ENCODE measurements around the gene LRRC7. TPM values are rescaled to one million over a fixed set of nuclear protein-coding genes. Genes with fewer than 3 reads are reported as not detected.
"Not testable (repeated sequence)": the region's sequence is repeated elsewhere in the genome, so short reads cannot be mapped to it uniquely, and the experiment has no call there.

Gene LRRC7
- polyA plus RNA-seq, 10 donors = 9.3 to 32.3 (median 16.7) TPM

DNA sequence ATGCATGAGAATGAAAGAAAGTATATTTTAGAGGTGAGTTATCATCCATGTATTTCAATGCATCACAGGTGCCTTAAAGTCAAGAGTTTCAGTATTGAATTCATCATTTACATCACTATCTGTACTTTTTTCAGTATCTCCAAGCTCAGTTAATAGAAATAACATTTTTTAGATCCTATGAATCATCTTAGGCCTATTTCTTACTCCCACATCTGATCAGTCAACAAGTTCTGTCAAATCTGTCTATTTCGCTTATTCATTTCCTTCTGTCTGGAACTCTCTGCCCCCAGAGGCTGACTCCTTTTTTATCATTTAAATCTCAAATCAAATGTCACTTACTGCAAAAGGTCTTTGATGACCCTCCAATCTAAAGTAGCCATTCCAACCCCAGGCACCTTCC is 295.2 kb downstream of the LRRC7 start:
- DNase-seq = no peak

DNA sequence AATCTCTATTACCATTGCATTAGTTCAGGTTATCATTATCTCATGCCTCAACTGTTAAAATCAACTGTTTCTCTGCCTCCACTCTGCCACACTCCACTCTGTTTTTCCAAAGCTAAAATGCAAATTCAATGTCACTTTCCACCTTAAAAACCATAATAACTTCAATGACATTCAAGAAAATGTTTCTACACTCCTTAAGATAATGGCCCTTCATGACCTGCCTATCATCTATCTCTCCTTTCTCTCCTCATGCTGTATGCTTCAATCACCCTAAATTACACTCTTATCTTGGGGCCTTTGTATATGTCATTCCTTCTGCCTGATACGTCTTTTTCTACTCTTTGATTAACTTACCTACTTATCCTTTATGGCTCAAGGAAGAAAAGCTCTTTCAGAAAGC is 296.0 kb downstream of the LRRC7 start:
- DNase-seq = no peak

- DNase-seq = no peak
These were observed 303.7 kb downstream of the LRRC7 start for GRCh38 chr1:69871412-69871811.

- no peak for DNase-seq
These were observed 310.6 kb downstream of the LRRC7 start for GRCh38 chr1:69878338-69878737.

- not testable (repeated sequence) for DNase-seq
These were observed 320.3 kb downstream of the LRRC7 start for GRCh38 chr1:69888016-69888415.

GRCh38 chr1:69888657-69889056 is 320.9 kb downstream of the LRRC7 start:
- DNase-seq = no peak

- DNase-seq = no peak
These were observed 330.8 kb downstream of the LRRC7 start for GRCh38 chr1:69898403-69898947.

- peak in 2 of 3 donors; percentile 23 to 52 for DNase-seq
These were observed 343.6 kb downstream of the LRRC7 start for GRCh38 chr1:69911301-69911801.

- DNase-seq = peak; percentile 93 to 96 (median 93)
These were observed 346.3 kb downstream of the LRRC7 start for GRCh38 chr1:69913977-69914376.

GRCh38 chr1:69914976-69915765 is 347.4 kb downstream of the LRRC7 start:
- peak; percentile 70 to 90 (median 77) for DNase-seq

DNA sequence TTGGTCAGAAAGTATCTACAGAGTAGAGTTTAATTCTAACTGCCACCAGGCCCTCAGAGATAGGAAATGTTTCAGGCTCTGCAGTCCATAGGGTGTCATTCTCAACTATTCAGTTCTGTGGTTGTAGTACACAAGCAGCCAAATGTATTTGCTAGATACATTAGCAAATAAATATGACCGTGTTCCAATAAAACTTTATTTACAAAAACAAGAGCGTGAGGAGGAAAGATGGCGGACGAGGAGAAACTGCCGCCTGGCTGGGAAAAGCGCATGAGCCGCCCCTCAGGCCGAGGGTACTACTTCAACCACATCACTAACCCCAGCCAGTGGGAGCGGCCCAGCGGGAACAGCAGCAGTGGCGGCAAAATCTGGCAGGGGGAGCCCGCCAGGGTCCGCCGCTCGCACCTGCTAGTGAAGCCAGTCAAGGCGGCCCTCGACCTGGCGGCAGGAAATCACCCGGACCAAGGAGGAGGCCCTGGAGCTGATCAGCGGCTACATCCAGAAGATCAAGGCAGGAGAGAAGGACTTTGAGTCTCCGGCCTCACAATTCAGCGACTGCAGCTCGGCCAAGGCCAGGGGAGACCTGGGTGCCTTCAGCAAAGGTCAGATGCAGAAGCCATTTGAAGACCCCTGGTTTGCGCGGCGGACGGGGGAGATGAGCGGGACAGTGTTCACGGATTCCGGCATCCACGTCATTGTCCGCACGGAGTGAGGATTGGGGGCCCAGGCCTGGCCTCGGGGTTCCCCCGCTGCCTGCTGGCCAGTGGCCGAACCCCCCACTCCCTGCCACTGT is 351.6 kb downstream of the LRRC7 start:
- DNase-seq = no peak

GRCh38 chr1:69919922-69920273 is 352.2 kb downstream of the LRRC7 start:
- DNase-seq = no peak

DNA sequence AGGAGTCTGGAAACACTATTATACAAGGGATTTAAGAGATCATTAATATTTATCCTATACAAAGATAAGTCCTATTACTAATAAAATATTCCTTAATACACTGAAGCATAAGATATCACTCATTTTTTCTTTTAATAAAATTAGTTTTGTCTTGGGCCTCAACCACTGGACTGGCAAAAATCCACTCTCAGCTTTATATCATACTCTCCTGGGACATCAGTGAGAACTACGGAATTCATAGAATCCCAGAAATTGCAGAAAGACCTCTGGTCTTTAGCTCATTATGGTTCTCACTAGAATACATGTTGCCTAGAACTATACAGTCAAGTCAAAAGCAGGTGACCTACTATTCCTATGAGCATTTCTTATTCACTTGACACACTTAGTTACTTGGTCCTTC is 352.7 kb downstream of the LRRC7 start:
- DNase-seq = no peak

DNA sequence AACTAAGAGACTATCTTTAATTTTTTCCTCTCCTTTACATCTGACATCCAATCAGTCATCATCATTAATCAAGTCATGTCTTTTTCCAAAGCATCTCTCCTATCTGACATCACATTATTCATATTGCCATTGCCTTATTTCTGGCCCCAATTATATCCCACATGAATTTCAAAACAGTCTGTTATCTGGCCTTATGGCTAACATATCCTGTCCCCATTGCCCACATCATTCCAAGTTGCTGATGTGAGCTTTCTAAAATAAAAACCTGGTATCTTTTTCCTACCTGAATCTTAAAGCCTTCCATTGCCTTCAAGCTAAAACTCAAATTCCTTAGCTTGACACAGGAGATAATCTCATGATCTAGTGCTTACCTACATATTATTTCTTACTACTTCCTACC is 353.8 kb downstream of the LRRC7 start:
- DNase-seq = no peak

DNA sequence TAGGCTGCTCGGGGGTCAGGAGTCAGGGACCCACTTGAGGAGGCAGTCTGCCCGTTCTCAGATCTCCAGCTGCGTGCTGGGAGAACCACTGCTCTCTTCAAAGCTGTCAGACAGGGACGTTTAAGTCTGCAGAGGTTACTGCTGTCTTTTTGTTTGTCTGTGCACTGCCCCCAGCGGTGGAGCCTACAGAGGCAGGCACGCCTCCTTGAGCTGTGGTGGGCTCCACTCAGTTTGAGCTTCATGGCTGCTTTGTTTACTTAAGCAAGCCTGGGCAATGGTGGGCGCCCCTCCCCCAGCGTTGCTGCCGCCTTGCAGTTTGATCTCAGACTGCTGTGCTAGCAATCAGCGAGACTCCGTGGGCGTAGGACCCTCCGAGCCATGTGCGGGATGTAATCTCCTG is 360.5 kb downstream of the LRRC7 start:
- DNase-seq = not testable (repeated sequence)

DNA sequence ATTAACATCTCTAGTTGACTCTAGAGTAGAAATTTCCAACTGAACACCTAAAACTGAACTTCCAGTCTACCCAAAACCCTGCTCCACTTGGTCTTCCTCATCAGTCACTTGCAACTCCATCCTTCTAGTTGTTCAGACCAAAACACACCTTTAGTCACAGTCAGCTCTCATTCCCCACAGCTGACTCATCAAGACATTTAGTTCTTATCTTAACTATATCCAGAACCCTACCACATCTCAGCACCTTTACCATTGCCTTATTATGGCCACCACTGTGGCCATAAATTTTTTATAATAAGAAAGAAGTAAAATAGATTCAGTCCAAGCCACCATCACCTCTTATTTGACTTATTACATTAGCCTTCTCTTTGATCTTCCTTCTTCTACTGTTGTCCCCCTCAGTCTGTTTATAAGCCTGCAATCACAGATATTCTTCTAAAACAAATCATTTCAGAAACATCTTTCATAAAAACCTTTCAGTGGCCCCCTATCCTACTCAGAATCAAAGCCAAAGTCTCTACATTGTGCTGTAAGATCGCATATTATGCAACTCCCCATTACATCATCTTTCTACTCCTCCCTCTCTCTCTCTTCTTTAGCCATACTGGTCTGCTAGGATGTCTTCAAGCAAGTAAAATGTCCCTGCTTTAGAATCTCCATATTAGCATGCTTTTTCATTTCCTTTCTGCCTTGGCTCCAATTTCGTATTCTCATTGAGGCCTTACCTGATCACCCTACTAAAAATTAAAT is 361.8 kb downstream of the LRRC7 start:
- no peak for DNase-seq

- no peak for DNase-seq
These were observed 362.7 kb downstream of the LRRC7 start for GRCh38 chr1:69930396-69930795.

GRCh38 chr1:69932760-69933159 is 365.0 kb downstream of the LRRC7 start:
- no peak for DNase-seq

DNA sequence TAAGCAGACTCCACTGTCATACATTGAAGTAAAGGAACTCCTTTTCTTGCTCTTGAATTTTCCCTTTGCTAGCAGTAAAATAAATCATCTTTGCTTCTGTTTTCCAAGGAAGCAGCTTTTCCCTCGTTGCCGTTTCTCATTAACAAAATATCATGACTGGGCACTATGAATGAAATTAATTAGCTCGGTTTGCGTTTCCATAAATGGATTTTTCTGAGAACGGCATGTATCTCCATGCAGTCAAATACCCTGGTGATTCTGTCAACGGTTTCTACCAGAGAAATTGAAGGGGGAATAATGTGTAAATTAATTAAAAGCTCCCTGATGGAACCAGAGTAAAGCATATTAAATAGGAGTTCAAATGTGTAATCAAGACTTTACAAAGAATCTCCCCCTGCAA is 372.5 kb downstream of the LRRC7 start:
- no peak for DNase-seq

DNA sequence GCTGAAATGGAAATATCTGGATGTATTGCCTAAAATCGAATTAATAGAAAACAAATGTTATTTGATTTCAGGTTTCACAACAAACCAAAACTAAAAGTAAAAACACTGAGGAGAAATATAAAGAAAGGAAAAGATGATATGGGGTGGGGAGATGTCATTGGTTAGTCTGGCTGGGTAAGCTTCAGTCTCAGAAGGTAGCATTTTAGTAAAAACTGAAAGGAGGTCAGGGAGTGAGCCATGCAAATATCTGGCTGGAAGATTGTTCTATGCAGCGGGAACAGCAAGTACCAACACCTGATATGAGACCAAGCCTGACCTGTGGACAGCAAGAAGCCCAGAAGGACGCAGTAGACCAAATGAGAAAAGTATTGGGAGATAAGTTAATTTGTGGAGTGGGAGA is 373.1 kb downstream of the LRRC7 start:
- DNase-seq = no peak

DNA sequence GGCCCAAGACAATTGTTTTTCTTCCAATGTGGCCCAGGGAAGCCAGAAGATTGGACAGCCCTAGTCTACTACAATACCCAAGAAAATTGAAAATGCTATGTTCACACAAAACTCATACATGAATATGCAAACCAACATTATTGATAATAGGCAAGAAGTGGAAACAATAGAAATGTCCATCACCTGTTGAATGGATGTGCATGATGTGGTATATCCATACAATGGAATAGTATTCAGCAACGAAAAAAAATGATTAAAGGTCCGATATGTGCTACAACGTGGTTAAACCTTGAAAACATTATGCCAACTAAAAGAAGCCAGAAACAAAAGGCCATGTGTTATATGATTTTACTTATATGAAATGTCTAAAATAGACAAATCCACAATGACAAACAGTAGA is 375.3 kb downstream of the LRRC7 start:
- no peak for DNase-seq

DNA sequence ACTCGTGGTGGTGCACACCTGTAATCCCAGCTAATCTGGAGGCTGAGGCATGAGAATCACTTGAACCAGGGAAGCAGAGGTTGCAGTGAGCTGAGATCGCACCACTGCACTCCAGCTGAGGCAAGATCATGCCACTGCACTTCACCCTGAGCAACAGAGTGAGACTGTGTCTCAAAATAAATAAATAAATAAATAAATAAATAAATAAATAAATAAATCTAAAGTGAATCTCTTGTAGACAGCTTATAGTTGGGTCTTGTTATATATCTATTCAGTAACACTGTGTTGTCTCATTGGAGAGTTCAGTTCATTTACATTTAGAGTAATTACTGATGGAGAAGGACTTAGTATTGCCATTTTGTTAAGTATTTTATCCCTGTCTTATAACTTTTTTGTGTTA is 379.2 kb downstream of the LRRC7 start:
- DNase-seq = no peak
